HEK293T (cell line): Measurements from ENCODE around the gene SERPINF2.

Experiments used
- ARNT ChIP-seq: fragments of 450-650 bp; IDR thresholded peaks from 2 replicates; pipeline ENCODE4 v1.6.1; 2017; ENCODE audit warnings: mild to moderate bottlenecking
- BHLHE40 ChIP-seq: fragments of 450-650 bp; IDR thresholded peaks from 2 replicates; pipeline ENCODE4 v1.6.1; 2016; ENCODE audit warnings: mild to moderate bottlenecking, moderate library complexity, borderline replicate concordance
- FOXA1 ChIP-seq: fragments of 450-650 bp; IDR thresholded peaks from 2 replicates; pipeline ENCODE4 v1.6.1; 2016; ENCODE audit warnings: mild to moderate bottlenecking
- FOXK2 ChIP-seq: fragments of 450-650 bp; IDR thresholded peaks from 2 replicates; pipeline ENCODE4 v1.6.1; 2016; ENCODE audit warnings: mild to moderate bottlenecking
- FOXM1 ChIP-seq: fragments of 450-650 bp; IDR thresholded peaks from 2 replicates; pipeline ENCODE4 v1.6.1; 2017; ENCODE audit warnings: mild to moderate bottlenecking, borderline replicate concordance
- LEF1 ChIP-seq: fragments of 450-650 bp; IDR thresholded peaks from 2 replicates; pipeline ENCODE4 v1.6.1; 2017; ENCODE audit warnings: mild to moderate bottlenecking, borderline replicate concordance
- NFRKB ChIP-seq: fragments of 450-650 bp; IDR thresholded peaks from 2 replicates; pipeline ENCODE4 v1.6.1; 2016; ENCODE audit warnings: mild to moderate bottlenecking, moderate library complexity
- SP1 ChIP-seq: fragments of 450-650 bp; IDR thresholded peaks from 2 replicates; pipeline ENCODE4 v1.6.1; 2017
- SUZ12 ChIP-seq: fragments of 450-650 bp; IDR thresholded peaks from 2 replicates; pipeline ENCODE4 v1.6.1; 2016; ENCODE audit warnings: mild to moderate bottlenecking
- TARDBP ChIP-seq: fragments of 450-650 bp; IDR thresholded peaks from 2 replicates; pipeline ENCODE4 v1.6.1; 2016
- ZNF384 ChIP-seq: fragments of 450-650 bp; IDR thresholded peaks from 2 replicates; pipeline ENCODE4 v1.6.1; 2016
- TF ChIP-seq, protein P1 (sequence below): fragments of 450-650 bp; IDR thresholded peaks from 2 replicates; pipeline ENCODE4 v1.6.1; 2016

DNA sequence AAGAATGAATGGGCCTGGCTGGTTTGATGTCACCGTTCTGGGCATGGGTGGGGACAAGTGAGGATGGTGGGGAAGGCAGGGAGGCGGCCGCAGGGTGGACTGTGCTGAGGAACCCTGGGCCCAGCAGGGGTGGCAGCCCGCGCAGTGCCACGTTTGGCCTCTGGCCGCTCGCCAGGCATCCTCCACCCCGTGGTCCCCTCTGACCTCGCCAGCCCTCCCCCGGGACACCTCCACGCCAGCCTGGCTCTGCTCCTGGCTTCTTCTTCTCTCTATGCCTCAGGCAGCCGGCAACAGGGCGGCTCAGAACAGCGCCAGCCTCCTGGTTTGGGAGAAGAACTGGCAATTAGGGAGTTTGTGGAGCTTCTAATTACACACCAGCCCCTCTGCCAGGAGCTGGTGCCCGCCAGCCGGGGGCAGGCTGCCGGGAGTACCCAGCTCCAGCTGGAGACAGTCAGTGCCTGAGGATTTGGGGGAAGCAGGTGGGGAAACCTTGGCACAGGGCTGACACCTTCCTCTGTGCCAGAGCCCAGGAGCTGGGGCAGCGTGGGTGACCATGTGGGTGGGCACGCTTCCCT lies 12.7 kb downstream of the SERPINF2 start:
- TF ChIP-seq BHLHE40 (no peak), LEF1 (no peak), FOXA1 (no peak), ARNT (no peak), SUZ12 (no peak), FOXM1 (no peak), SP1 (no peak), TARDBP (no peak), FOXK2 (no peak), ZNF384 (no peak), NFRKB (no peak)
- TF ChIP-seq, protein P1, sequence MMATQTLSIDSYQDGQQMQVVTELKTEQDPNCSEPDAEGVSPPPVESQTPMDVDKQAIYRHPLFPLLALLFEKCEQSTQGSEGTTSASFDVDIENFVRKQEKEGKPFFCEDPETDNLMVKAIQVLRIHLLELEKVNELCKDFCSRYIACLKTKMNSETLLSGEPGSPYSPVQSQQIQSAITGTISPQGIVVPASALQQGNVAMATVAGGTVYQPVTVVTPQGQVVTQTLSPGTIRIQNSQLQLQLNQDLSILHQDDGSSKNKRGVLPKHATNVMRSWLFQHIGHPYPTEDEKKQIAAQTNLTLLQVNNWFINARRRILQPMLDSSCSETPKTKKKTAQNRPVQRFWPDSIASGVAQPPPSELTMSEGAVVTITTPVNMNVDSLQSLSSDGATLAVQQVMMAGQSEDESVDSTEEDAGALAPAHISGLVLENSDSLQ: no peak
